OCI-LY3 (cell line): ENCODE data around the gene CHKA.

Experiments
- CTCF ChIP-seq: fragments of 200-600, 300-600 bp; sonication (generic); IDR thresholded peaks from 2 replicates; pipeline ENCODE4 v1.5.1; 2014; ENCODE audit warnings: antibody characterized with exemption, low read length, low read depth
- EZH2phosphoT487 ChIP-seq: fragments of 200-600 bp; shearing (Covaris generic); IDR thresholded peaks from 2 replicates; pipeline ENCODE4 v1.6.1; 2018; ENCODE audit warnings: antibody characterized with exemption, mixed run types, low read depth

DNA sequence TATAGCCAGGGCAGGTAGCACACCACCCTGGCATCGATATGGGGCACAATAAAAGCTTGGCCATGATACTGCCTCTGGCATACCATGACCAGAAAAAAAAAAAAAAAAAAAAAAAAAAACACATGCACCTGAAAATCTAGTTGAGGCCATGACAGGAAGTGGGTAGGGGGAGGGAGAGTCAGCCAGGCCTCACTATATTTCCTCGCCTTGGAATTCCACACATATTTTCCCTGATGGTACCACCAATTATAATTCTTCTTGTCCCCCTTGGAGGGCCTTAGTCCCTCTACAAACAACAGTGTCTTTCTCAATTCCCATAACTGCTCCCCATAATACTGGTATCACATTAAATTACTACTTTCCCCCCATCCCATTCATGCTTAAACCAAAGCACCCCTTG lies 12.6 kb upstream of the CHKA start:
- no peak for TF ChIP-seq CTCF
- TF ChIP-seq EZH2phosphoT487 = no peak
